Thoracic aorta (tissue), 2 donors: ENCODE results near the gene CIROP. TPM values are rescaled to one million over a fixed set of nuclear protein-coding genes. Genes with fewer than 3 reads are reported as not detected.

ENCODE experiments used
- ATAC-seq: fragments of 150-250 bp; one replicate; pipeline ENCODE4 v1.8.0; 2017; ENCODE audit warnings: low read depth; ENCODE audit not compliant: insufficient number of reproducible peaks, low FRiP score
- DNase-seq: peaks from one replicate; pipeline ENCODE4 v3.0.0-alpha.2; 2020; ENCODE audit warnings: low spot score
- H3K27ac ChIP-seq, 2 donors: fragments of 200-600 bp; sonication (generic); 1 replicate in 1 of 2; 2 replicates in 1 of 2; pipeline ENCODE4 v1.5.1; 2016; ENCODE audit warnings: mild to moderate bottlenecking in 2 of 2, moderate library complexity in 2 of 2
- H3K27me3 ChIP-seq: fragments of 200-600 bp; sonication (generic); replicated peaks from 2 replicates; pipeline ENCODE4 v1.6.0; 2016; ENCODE audit warnings: mild to moderate bottlenecking; ENCODE audit not compliant: insufficient read depth
- H3K36me3 ChIP-seq: fragments of 200-600 bp; sonication (generic); one replicate; pipeline ENCODE4 v1.5.1; 2016
- H3K4me1 ChIP-seq, 2 donors: fragments of 200-600 bp; sonication (generic); 1 replicate in 1 of 2; 2 replicates in 1 of 2; pipeline versions ENCODE4 v1.5.1 to v1.6.0; 2016; ENCODE audit warnings: low read depth in 2 of 2, mild to moderate bottlenecking in 1 of 2; ENCODE audit not compliant: control insufficient read depth in 1 of 2
- H3K4me3 ChIP-seq: fragments of 200-600 bp; sonication (generic); 2 replicates; pipeline ENCODE4 v1.5.1; 2016; ENCODE audit warnings: mild to moderate bottlenecking
- H3K9me3 ChIP-seq: fragments of 200-600 bp; sonication (generic); 2 replicates; pipeline ENCODE4 v1.5.1; 2016
- total RNA-seq, 2 donors: library from RNA; depleted of rRNA; stranded (reverse); fragments of >200 nt; gene quantifications; one replicate each; pipeline versions ENCODE4 v1.1.0 to v1.2.3, GENCODE V29; 2016
- TF ChIP-seq, protein P1 (sequence below): fragments of 200-600 bp; sonication (generic); IDR thresholded peaks from one replicate; pipeline ENCODE4 v1.5.1; 2019; ENCODE audit warnings: antibody characterized with exemption

Gene CIROP
- total RNA-seq, 2 donors from 2014 or later = 1.1 TPM; not detected in 1

DNA sequence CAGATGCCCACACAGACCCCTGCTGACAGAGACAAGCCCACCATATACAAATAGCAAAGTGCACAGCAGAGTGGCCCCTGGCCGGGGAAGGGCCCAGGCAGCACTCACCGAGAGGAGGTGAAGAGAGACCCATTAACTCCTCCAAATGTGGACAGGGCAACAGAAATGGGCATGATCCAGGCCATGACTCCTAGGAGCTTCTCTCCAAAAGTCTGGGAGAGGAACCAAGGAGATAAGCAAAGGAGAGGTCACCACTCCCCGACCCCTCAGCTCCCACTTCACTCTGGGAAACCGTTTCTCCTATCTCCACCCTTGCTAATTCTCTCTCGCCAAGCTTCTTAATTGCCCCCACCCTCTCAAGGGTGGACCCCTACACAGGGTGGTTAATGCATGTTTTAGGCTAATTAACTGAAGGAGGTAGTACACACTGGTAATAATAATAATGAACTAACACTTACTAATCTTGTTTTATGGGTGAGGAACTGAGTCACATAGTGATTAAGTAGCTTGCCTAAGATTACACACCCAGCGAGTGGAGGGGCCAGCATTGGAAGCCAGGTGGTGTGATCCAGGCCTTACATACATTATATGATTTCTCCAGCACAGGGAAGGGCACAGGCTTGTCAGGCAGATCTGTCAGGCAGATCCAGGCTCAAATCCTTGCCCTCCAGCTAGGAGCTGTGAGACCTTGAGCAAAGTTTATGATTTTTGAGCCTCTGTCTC lies 33.2 kb upstream of the CIROP start:
- Histone ChIP-seq H3K4me3 (no peak overlapping the region), H3K27me3 (no peaks in the 10 kb centered on the region), H3K27ac (no peak overlapping the region), H3K4me1 (peaks cover 7 to 15% of the 10 kb centered on the region in 2 donors), H3K36me3 (peaks cover 30% of the 10 kb centered on the region), H3K9me3 (no peaks in the 10 kb centered on the region)
- ATAC-seq (no peak), DNase-seq (no peak)
- TF ChIP-seq, protein P1, sequence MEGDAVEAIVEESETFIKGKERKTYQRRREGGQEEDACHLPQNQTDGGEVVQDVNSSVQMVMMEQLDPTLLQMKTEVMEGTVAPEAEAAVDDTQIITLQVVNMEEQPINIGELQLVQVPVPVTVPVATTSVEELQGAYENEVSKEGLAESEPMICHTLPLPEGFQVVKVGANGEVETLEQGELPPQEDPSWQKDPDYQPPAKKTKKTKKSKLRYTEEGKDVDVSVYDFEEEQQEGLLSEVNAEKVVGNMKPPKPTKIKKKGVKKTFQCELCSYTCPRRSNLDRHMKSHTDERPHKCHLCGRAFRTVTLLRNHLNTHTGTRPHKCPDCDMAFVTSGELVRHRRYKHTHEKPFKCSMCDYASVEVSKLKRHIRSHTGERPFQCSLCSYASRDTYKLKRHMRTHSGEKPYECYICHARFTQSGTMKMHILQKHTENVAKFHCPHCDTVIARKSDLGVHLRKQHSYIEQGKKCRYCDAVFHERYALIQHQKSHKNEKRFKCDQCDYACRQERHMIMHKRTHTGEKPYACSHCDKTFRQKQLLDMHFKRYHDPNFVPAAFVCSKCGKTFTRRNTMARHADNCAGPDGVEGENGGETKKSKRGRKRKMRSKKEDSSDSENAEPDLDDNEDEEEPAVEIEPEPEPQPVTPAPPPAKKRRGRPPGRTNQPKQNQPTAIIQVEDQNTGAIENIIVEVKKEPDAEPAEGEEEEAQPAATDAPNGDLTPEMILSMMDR = no peak

DNA sequence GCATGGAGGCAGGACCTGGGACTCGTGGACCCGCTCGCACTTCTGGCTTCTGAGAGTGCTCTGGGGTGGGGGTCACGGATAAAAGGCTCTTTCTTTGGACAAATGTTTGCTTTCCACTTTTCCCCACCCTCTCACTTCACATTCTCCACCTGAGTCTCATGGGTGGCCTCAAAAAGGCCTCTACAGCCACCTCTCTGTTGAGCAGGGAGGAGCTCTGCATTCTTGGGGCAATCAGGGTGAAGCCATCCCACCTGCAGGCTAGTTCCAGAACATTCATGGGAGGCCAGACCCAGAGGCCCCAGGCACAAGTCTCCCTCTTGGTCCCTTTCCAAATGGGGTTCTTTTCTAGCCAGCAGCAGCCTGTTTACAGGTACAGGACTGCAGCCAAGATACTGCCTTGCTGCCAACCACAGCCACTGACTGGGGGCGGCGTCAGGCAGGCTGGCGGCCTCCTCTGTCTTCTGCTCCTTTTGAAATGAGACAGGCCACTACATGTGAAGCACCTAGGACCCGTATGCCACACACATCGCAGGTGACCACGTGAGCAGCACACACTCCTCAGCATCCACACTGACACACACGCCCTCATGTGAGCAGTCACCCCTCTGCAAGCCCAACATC lies 32.5 kb upstream of the CIROP start:
- H3K4me1 ChIP-seq = peaks cover 0 to 9% of the 10 kb centered on the region in 2 donors
- peaks cover 30% of the 10 kb centered on the region for H3K36me3 ChIP-seq
- TF ChIP-seq, protein P1 = no peak
- DNase-seq (no peak), ATAC-seq (no peak)
- H3K4me3 ChIP-seq = no peak overlapping the region
- H3K9me3 ChIP-seq = no peaks in the 10 kb centered on the region
- H3K27ac ChIP-seq = no peak overlapping the region
- H3K27me3 ChIP-seq = no peaks in the 10 kb centered on the region

DNA sequence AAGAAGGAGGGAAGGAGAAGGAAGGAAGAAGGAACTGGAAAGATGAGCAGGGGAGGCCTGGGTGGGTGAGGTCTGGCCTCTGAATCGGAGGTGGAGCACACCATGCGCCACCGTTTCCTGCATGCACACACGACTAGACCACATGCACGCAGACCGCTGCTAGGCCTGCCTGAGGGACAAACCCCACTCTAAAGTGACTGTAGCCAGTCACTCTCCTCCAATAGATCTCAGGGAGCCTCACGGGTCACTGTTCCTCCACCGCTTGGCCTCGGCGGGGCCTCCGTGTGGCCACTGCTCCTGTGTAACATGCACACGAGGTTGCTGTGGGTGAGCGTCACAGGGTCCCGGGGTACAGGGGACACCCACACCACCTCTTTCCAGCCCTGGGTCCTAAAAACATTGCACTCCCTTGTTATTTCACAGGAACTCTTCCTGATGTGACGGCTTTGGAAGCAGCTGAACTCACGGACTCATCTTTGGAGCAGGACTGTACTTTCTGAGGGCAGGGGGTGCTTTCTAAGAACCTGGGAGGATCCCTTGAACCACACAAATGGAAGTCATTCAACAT lies 31.9 kb upstream of the CIROP start:
- ATAC-seq (no peak), DNase-seq (no peak)
- no peaks in the 10 kb centered on the region for H3K27me3 ChIP-seq
- TF ChIP-seq, protein P1 = no peak
- peaks cover 0 to 2% of the 10 kb centered on the region in 2 donors for H3K4me1 ChIP-seq
- H3K9me3 ChIP-seq = no peaks in the 10 kb centered on the region
- peaks cover 30% of the 10 kb centered on the region for H3K36me3 ChIP-seq
- no peak overlapping the region for H3K4me3 ChIP-seq
- H3K27ac ChIP-seq = no peak overlapping the region

DNA sequence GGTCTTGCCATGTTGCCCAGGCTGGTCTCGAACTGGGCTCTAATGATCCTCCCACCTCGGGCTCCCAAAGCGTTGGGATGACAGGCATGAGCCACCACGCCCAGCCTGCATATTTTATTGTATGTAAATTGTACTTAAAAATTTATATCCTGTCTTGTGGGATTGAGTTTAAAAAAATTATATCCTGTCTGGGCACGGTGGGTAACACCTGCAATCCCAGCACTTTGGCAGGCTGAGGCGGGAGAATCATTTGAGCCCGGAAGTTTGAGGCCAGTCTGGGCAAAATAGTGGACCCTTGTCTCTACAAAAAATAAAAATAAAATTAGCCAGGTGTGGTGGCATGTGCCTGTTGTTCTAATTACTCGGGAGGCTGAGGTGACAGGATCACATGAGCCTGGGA lies 28.2 kb upstream of the CIROP start:
- peaks cover 27% of the 10 kb centered on the region for H3K36me3 ChIP-seq
- DNase-seq (no peak), ATAC-seq (no peak)
- TF ChIP-seq, protein P1 = no peak
- no peaks in the 10 kb centered on the region for H3K27me3 ChIP-seq
- H3K27ac ChIP-seq = no peak overlapping the region
- H3K9me3 ChIP-seq = no peaks in the 10 kb centered on the region
- H3K4me1 ChIP-seq = peaks cover 0 to 3% of the 10 kb centered on the region in 2 donors
- H3K4me3 ChIP-seq = no peak overlapping the region

DNA sequence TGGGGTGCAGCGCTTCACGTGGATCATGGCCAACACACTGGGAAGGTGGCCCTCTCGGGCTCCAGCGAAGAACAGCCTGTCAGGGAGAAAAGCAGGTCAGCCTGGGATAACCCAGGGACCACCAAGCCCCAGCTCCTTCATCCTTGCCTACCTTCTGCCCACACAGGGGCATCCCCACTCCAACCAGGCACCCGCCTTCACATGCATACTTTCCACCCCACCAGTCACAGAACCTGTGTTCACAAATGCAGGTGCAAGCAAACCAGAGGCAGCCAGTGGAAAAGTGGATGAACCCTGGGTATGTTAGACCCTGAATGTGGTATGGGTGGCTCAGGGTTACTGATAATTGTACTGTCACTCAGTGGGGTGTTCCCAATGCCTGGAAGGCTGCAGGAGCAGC lies 26.7 kb upstream of the CIROP start:
- H3K36me3 ChIP-seq = peaks cover 18% of the 10 kb centered on the region
- no peak overlapping the region for H3K4me3 ChIP-seq
- H3K4me1 ChIP-seq = peaks cover 0 to 5% of the 10 kb centered on the region in 2 donors
- ATAC-seq = no peak
- H3K9me3 ChIP-seq = no peaks in the 10 kb centered on the region
- H3K27me3 ChIP-seq = no peaks in the 10 kb centered on the region
- TF ChIP-seq, protein P1 = no peak
- no peak for DNase-seq
- H3K27ac ChIP-seq = no peak overlapping the region
